Tibial nerve (tissue), 4 donors: ENCODE results near the gene CIAO1.

Source experiments
- EP300 ChIP-seq, 2 donors: sonication (generic); formaldehyde crosslinking; IDR thresholded peaks; one replicate each; pipeline ENCODE4 v1.6.1; 2017; ENCODE audit warnings: antibody characterized with exemption in 2 of 2, mild to moderate bottlenecking in 1 of 2
- POLR2A ChIP-seq, 2 donors: fragments of 450-650 bp; IDR thresholded peaks; one replicate each; pipeline ENCODE4 v1.6.1; 2017; ENCODE audit warnings: antibody characterized with exemption in 2 of 2, mild to moderate bottlenecking in 2 of 2, moderate library complexity in 2 of 2
- TF ChIP-seq, protein P1 (sequence below), 5 experiments: fragments of 200-600 bp in 3 of 5; fragments of 450-650 bp in 2 of 5; sonication (generic) in 3 of 5; IDR thresholded peaks; one replicate each; pipeline ENCODE4 v1.5.1; 2016 to 2019; ENCODE audit warnings: antibody characterized with exemption in 5 of 5, mild to moderate bottlenecking in 3 of 5, moderate library complexity in 2 of 5

DNA sequence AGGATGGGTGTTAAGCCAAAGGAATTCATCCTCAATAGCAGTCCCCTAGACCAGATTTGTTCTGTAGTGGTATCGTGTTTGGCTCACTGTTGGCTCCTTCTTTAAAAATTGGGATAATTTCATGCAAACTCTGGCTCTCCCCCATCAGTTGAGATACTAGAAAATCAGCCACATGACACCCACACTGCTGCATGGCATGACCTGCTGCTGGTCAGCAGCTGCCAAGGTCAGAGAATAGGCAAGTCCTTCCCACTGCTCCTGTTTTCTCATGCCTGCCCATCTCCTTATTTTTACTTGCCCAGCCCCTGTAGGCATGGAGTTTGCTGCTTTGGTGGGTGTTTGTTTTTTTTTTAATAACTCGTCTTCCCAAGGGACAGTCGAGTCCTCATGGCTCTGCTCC lies 40.3 kb downstream of the CIAO1 start:
- TF ChIP-seq, protein P1, sequence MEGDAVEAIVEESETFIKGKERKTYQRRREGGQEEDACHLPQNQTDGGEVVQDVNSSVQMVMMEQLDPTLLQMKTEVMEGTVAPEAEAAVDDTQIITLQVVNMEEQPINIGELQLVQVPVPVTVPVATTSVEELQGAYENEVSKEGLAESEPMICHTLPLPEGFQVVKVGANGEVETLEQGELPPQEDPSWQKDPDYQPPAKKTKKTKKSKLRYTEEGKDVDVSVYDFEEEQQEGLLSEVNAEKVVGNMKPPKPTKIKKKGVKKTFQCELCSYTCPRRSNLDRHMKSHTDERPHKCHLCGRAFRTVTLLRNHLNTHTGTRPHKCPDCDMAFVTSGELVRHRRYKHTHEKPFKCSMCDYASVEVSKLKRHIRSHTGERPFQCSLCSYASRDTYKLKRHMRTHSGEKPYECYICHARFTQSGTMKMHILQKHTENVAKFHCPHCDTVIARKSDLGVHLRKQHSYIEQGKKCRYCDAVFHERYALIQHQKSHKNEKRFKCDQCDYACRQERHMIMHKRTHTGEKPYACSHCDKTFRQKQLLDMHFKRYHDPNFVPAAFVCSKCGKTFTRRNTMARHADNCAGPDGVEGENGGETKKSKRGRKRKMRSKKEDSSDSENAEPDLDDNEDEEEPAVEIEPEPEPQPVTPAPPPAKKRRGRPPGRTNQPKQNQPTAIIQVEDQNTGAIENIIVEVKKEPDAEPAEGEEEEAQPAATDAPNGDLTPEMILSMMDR (IDR thresholded peaks at IDR 0.05) = no peak
- TF ChIP-seq EP300 (IDR thresholded peaks at IDR 0.05) (no peak), POLR2A (IDR thresholded peaks at IDR 0.05) (no peak)
